ENCODE data around the gene SRPRB.
A peak's percentile ranks its signal among the peaks of the same experiment; 100 is the strongest.

SRPRB gene

GRCh38 chr3:133805702-133806475, at the start of gene SRPRB:
TSS of gene SRPRB (plus strand) at chr3:133805815. CDS start at chr3:133805849, 34 bp downstream.
- peak within 1 kb of the TSS; percentile 55 to 63 for H3K27ac ChIP-seq
- TF ChIP-seq, protein P1, sequence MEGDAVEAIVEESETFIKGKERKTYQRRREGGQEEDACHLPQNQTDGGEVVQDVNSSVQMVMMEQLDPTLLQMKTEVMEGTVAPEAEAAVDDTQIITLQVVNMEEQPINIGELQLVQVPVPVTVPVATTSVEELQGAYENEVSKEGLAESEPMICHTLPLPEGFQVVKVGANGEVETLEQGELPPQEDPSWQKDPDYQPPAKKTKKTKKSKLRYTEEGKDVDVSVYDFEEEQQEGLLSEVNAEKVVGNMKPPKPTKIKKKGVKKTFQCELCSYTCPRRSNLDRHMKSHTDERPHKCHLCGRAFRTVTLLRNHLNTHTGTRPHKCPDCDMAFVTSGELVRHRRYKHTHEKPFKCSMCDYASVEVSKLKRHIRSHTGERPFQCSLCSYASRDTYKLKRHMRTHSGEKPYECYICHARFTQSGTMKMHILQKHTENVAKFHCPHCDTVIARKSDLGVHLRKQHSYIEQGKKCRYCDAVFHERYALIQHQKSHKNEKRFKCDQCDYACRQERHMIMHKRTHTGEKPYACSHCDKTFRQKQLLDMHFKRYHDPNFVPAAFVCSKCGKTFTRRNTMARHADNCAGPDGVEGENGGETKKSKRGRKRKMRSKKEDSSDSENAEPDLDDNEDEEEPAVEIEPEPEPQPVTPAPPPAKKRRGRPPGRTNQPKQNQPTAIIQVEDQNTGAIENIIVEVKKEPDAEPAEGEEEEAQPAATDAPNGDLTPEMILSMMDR (IDR thresholded peaks at IDR 0.05): no peak
- peaks cover 0 to 22% (median 2%) of the 10 kb centered on the region in 3 donors for H3K36me3 ChIP-seq
- intact Hi-C loops (cut with DNase I; ENCODE audit: low total_unique reads): loop anchor here (5.0 kb wide), 1 partner anchor 229 kb away; no protein-coding TSS in a partner anchor
- H3K4me3 ChIP-seq: peak within 1 kb of the TSS; percentile 81 to 91
- peak; percentile 95 for DNase-seq
- H3K9me3 ChIP-seq: no peaks in the 10 kb centered on the region
- peaks cover 0 to 11% (median 5%) of the 10 kb centered on the region in 4 donors for H3K4me1 ChIP-seq
- no peaks in the 10 kb centered on the region for H3K27me3 ChIP-seq

- no peak for DNase-seq
- Histone ChIP-seq H3K4me1 (no peaks in the 10 kb centered on the region), H3K4me3 (no peak overlapping the region), H3K9me3 (no peaks in the 10 kb centered on the region), H3K36me3 (no peaks in the 10 kb centered on the region), H3K27me3 (no peaks in the 10 kb centered on the region), H3K27ac (no peak overlapping the region)
- intact Hi-C loops (cut with DNase I; ENCODE audit: low total_unique reads): no loop called here
- TF ChIP-seq, protein P1 (IDR thresholded peaks at IDR 0.05): no peak
Observed at GRCh38 chr3:133756716-133757694, 48.6 kb upstream of the SRPRB start.

DNA sequence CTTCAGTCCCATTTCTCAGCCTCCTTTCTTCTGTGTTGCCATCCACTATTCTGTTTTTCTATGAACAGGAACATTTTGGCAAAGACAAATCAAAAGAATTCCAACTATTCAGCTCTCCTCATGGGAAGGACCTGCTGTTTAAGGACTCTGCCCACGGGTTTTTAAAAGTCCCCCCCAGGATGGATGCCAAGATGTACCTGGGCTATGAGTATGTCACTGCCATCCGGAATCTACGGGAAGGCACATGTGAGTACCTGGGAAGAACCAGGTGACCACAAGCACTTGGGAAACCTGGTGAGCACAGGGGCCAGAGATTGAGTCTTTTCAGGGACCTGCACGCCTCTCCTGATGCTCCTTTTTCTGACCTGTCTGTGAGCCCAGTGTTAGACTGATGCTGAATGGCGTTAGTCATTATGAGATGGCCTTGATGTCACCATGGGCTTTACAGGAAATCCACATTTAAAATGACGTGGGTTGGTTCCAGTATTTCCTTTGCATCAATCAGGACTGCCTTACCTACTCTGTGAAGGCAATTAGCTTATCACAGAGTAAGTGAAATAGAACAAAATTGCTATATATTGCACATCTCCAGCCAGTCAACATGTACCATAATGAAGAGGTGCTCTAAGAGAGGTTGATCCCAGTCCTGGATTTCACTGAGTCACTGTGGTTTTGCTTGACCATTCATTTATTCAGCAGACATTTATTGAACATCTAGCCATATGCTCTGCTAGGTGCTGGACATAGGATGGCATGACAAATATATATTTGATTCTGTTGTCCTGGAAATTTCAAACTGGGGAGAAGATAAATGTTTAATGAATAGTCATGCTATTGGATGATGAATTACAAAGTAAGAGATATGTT, 47.7 kb upstream of the SRPRB start:
- H3K4me3 ChIP-seq: no peak overlapping the region
- no peaks in the 10 kb centered on the region for H3K4me1 ChIP-seq
- DNase-seq: no peak
- TF ChIP-seq, protein P1 (IDR thresholded peaks at IDR 0.05): no peak
- intact Hi-C loops (cut with DNase I; ENCODE audit: low total_unique reads): no loop called here
- no peaks in the 10 kb centered on the region for H3K36me3 ChIP-seq
- H3K27ac ChIP-seq: no peak overlapping the region
- no peaks in the 10 kb centered on the region for H3K27me3 ChIP-seq
- H3K9me3 ChIP-seq: no peaks in the 10 kb centered on the region

- no peaks in the 10 kb centered on the region for H3K4me1 ChIP-seq
- H3K4me3 ChIP-seq: no peak overlapping the region
- no peak overlapping the region for H3K27ac ChIP-seq
- TF ChIP-seq, protein P1 (IDR thresholded peaks at IDR 0.05): no peak
- H3K9me3 ChIP-seq: no peaks in the 10 kb centered on the region
- H3K27me3 ChIP-seq: no peaks in the 10 kb centered on the region
- intact Hi-C loops (cut with DNase I; ENCODE audit: low total_unique reads): no loop called here
- DNase-seq: no peak
- no peaks in the 10 kb centered on the region for H3K36me3 ChIP-seq
Observed at GRCh38 chr3:133758568-133758928, 47.1 kb upstream of the SRPRB start.
